H9 (cell line): ENCODE measurements around the gene OR52W1. TPM values are rescaled to one million over a fixed set of nuclear protein-coding genes. Genes with fewer than 3 reads are reported as not detected.

Source experiments
- DNase-seq: peaks from one replicate; pipeline ENCODE4 v3.0.0-alpha.2; 2017
- H2AFZ ChIP-seq: one replicate; pipeline ENCODE4 v1.6.1; 2013; ENCODE audit warnings: mild to moderate bottlenecking, low read length, control low read depth, moderate library complexity
- H2AK5ac ChIP-seq: 2 replicates; pipeline ENCODE4 v1.6.1; 2013; ENCODE audit warnings: low read length, control low read depth, mixed read lengths; ENCODE audit not compliant: insufficient read length
- H2BK120ac ChIP-seq: one replicate; pipeline ENCODE4 v1.6.1; 2013; ENCODE audit warnings: low read depth, mild to moderate bottlenecking, low read length, control low read depth, inconsistent platforms; ENCODE audit not compliant: poor library complexity, severe bottlenecking
- H2BK12ac ChIP-seq: 2 replicates; pipeline ENCODE4 v1.6.1; 2013; ENCODE audit warnings: low read length, control low read depth, mixed read lengths, low read depth; ENCODE audit not compliant: insufficient read length
- H2BK15ac ChIP-seq: 2 replicates; pipeline ENCODE4 v1.6.1; 2013; ENCODE audit warnings: low read depth, low read length, control low read depth
- H2BK20ac ChIP-seq: one replicate; pipeline ENCODE4 v1.6.1; 2013; ENCODE audit warnings: low read depth, mild to moderate bottlenecking, low read length, control low read depth, inconsistent platforms; ENCODE audit not compliant: poor library complexity, severe bottlenecking
- H2BK5ac ChIP-seq: 2 replicates; pipeline ENCODE4 v1.6.1; 2013; ENCODE audit warnings: low read length, control low read depth, mixed read lengths; ENCODE audit not compliant: insufficient read length
- H3K14ac ChIP-seq: 2 replicates; pipeline ENCODE4 v1.6.1; 2013; ENCODE audit warnings: low read length, control low read depth; ENCODE audit not compliant: insufficient read depth
- H3K18ac ChIP-seq: 2 replicates; pipeline ENCODE4 v1.6.1; 2013; ENCODE audit warnings: low read depth, mild to moderate bottlenecking, mixed read lengths, low read length, control low read depth; ENCODE audit not compliant: insufficient read length
- H3K23ac ChIP-seq: 2 replicates; pipeline ENCODE4 v1.6.1; 2013; ENCODE audit warnings: low read length, control low read depth, mixed read lengths, low read depth; ENCODE audit not compliant: insufficient read length
- H3K23me2 ChIP-seq: 2 replicates; pipeline ENCODE4 v1.6.1; 2013; ENCODE audit warnings: low read depth, mild to moderate bottlenecking, mixed read lengths, low read length, control low read depth; ENCODE audit not compliant: insufficient read length, poor library complexity, severe bottlenecking
- H3K27ac ChIP-seq: 2 replicates; pipeline ENCODE4 v1.5.1; 2013; ENCODE audit warnings: low read length, control low read depth, mixed read lengths, low read depth; ENCODE audit not compliant: insufficient read length
- H3K27me3 ChIP-seq: 2 replicates; pipeline ENCODE4 v1.6.1; 2013; ENCODE audit warnings: low read length, control low read depth, inconsistent platforms; ENCODE audit not compliant: insufficient read depth
- H3K4ac ChIP-seq: 2 replicates; pipeline ENCODE4 v1.6.1; 2013; ENCODE audit warnings: low read depth, mild to moderate bottlenecking, control low read depth, inconsistent platforms, low read length, moderate library complexity
- H3K4me1 ChIP-seq: 2 replicates; pipeline ENCODE4 v1.6.1; 2013; ENCODE audit warnings: low read length, control low read depth, inconsistent platforms; ENCODE audit not compliant: insufficient read depth
- H3K4me2 ChIP-seq: 2 replicates; pipeline ENCODE4 v1.6.1; 2013; ENCODE audit warnings: low read length, control low read depth, mixed read lengths; ENCODE audit not compliant: insufficient read length, insufficient read depth
- H3K56ac ChIP-seq: 2 replicates; pipeline ENCODE4 v1.6.1; 2013; ENCODE audit warnings: low read depth, mild to moderate bottlenecking, mixed read lengths, low read length, control low read depth; ENCODE audit not compliant: insufficient read length
- H3K79me1 ChIP-seq: 2 replicates; pipeline ENCODE4 v1.6.1; 2013; ENCODE audit warnings: low read depth, mild to moderate bottlenecking, moderate library complexity, low read length, control low read depth, inconsistent platforms; ENCODE audit not compliant: insufficient read depth, poor library complexity, severe bottlenecking
- H3K79me2 ChIP-seq: 2 replicates; pipeline ENCODE4 v1.6.1; 2013; ENCODE audit warnings: low read length, control low read depth, inconsistent platforms; ENCODE audit not compliant: insufficient read depth
- H3K9ac ChIP-seq: 2 replicates; pipeline ENCODE4 v1.6.1; 2013; ENCODE audit warnings: low read length, control low read depth, mixed read lengths; ENCODE audit not compliant: insufficient read length; ENCODE audit errors: extremely low read depth
- H3K9me3 ChIP-seq: one replicate; pipeline ENCODE4 v1.6.1; 2013; ENCODE audit warnings: low read depth, low read length, inconsistent platforms; ENCODE audit not compliant: control insufficient read depth
- H3T11ph ChIP-seq: one replicate; pipeline ENCODE4 v1.6.1; 2013; ENCODE audit warnings: mild to moderate bottlenecking, low read length, control low read depth, inconsistent platforms
- H4K20me1 ChIP-seq: one replicate; pipeline ENCODE4 v1.6.1; 2013; ENCODE audit not compliant: control insufficient read depth, insufficient read length, insufficient read depth
- H4K5ac ChIP-seq: 2 replicates; pipeline ENCODE4 v1.6.1; 2013; ENCODE audit warnings: low read depth, mild to moderate bottlenecking, mixed read lengths, low read length, control low read depth; ENCODE audit not compliant: insufficient read length
- H4K8ac ChIP-seq: replicated peaks from 2 replicates; pipeline ENCODE4 v1.6.1; 2013; ENCODE audit warnings: low read length, control low read depth, mixed read lengths, low read depth; ENCODE audit not compliant: insufficient read length
- H4K91ac ChIP-seq: 2 replicates; pipeline ENCODE4 v1.6.1; 2013; ENCODE audit warnings: low read depth, mild to moderate bottlenecking, moderate library complexity, mixed read lengths, low read length, control low read depth; ENCODE audit not compliant: insufficient read length
- H3K27ac Mint-ChIP-seq, 3 experiments: 2 replicates in 2 of 3; 3 replicates in 1 of 3; pipeline ENCODE4 v1.8.0; 2020 to 2021; ENCODE audit warnings: mixed read lengths in 3 of 3, mild to moderate bottlenecking in 1 of 3, moderate library complexity in 1 of 3
- H3K27me3 Mint-ChIP-seq: 2 replicates; pipeline ENCODE4 v1.8.0; 2021; ENCODE audit warnings: low read depth, mild to moderate bottlenecking, moderate library complexity, mixed read lengths
- H3K36me3 Mint-ChIP-seq, 3 experiments: 2 replicates in 2 of 3; 3 replicates in 1 of 3; pipeline ENCODE4 v1.8.0; 2020 to 2021; ENCODE audit warnings: low read depth in 3 of 3, mixed read lengths in 3 of 3; ENCODE audit not compliant: insufficient read depth in 1 of 3
- H3K4me1 Mint-ChIP-seq, 2 experiments: 2 replicates each; pipeline ENCODE4 v1.8.0; 2020; ENCODE audit warnings: mixed read lengths in 2 of 2
- H3K4me3 Mint-ChIP-seq, 2 experiments: 2 replicates in 1 of 2; 3 replicates in 1 of 2; pipeline ENCODE4 v1.8.0; 2020 to 2021; ENCODE audit warnings: mild to moderate bottlenecking in 2 of 2, mixed read lengths in 2 of 2, moderate library complexity in 1 of 2
- H3K9me3 Mint-ChIP-seq, 2 experiments: 2 replicates in 1 of 2; 3 replicates in 1 of 2; pipeline ENCODE4 v1.8.0; 2020; ENCODE audit warnings: mild to moderate bottlenecking in 2 of 2, mixed read lengths in 2 of 2, moderate library complexity in 1 of 2
- CTCF ChIP-seq: fragments of 200-600 bp; sonication (generic); conservative IDR thresholded peaks from 3 replicates; pipeline ENCODE4 v1.8.0; 2021; ENCODE audit warnings: antibody characterized with exemption, mild to moderate bottlenecking
- WGBS: extraction: QIAGEN DNeasy Blood & Tissue Kit; methylation state at CpG from one replicate; pipeline ENCODE4 v1.1.7; 2013; ENCODE audit warnings: missing lambda C conversion rate, low lambda C conversion rate, mixed read lengths; ENCODE audit not compliant: insufficient read length; ENCODE audit errors: extremely low coverage; 5-methylcytosine and 5-hydroxymethylcytosine counted together
- total RNA-seq: library from RNA; stranded (reverse); gene quantifications from 2 replicates; pipeline ENCODE4 v1.2.1, GENCODE V29; 2021

The OR52W1 gene
- total RNA-seq, 1 experiment from 2014 or later: not detected

DNA sequence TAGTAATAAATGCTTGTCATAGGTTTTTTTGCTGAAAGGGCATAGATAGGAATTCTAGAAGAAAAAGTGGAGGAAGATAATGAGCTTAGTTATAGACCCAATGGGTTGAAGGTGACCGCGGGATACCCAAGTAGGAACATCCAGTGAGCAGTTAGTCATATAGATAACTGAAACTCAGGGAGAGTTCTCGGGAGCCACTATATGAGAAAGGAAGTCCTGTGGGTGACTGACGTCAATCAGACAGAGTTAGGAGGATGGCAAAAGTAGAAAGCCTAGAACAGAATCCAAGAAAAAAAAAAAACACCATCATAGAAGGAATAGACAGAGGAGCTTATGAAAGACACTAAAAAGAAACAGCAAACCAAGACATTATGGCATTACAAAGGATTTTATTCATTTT, 38.2 kb downstream of the OR52W1 start:
- H3K9me3 ChIP-seq: no peaks in the 10 kb centered on the region
- no peak overlapping the region for H2BK20ac ChIP-seq
- no peak overlapping the region for H2AK5ac ChIP-seq
- DNase-seq: no peak
- H2BK12ac ChIP-seq: no peak overlapping the region
- no peaks in the 10 kb centered on the region for H3K79me1 ChIP-seq
- no peak overlapping the region for H2BK120ac ChIP-seq
- H4K91ac ChIP-seq: no peak overlapping the region
- peaks cover 7% of the 10 kb centered on the region for H3K23me2 ChIP-seq
- Mint-ChIP-seq H3K4me1 (peaks cover 11 to 14% of the 10 kb centered on the region in 2 experiments), H3K27ac (no peak overlapping the region), H3K9me3 (no peaks in the 10 kb centered on the region), H3K27me3 (peaks cover 12% of the 10 kb centered on the region), H3K36me3 (no peaks in the 10 kb centered on the region), H3K4me3 (no peak overlapping the region)
- no peak overlapping the region for H2BK15ac ChIP-seq
- no peak overlapping the region for H3K18ac ChIP-seq
- no CpG with 5 or more reads among the region's 4 CpGs for WGBS
- H3K23ac ChIP-seq: no peak overlapping the region
- H3K27me3 ChIP-seq: no peaks in the 10 kb centered on the region
- H3K79me2 ChIP-seq: peaks cover 7% of the 10 kb centered on the region; the same call in 1 of the 2 replicates
- H3K4ac ChIP-seq: no peak overlapping the region
- H3K9ac ChIP-seq: no peak overlapping the region
- no peak overlapping the region for H3K27ac ChIP-seq
- TF ChIP-seq CTCF: no peak
- no peak overlapping the region for H3K4me2 ChIP-seq
- H3K14ac ChIP-seq: no peak overlapping the region
- H3K56ac ChIP-seq: no peak overlapping the region
- no peaks in the 10 kb centered on the region for H3K4me1 ChIP-seq
- H3T11ph ChIP-seq: no peak overlapping the region
- H2AFZ ChIP-seq: no peak overlapping the region
- H4K20me1 ChIP-seq: no peaks in the 10 kb centered on the region
- no peak overlapping the region for H2BK5ac ChIP-seq
- no peak overlapping the region for H4K8ac ChIP-seq
- H4K5ac ChIP-seq: no peak overlapping the region
